GM12864 (cell line): ENCODE results near the gene CLCNKB.

ENCODE experiments used
- DNase-seq: peaks from one replicate; pipeline ENCODE4 v3.0.0-alpha.2; 2011; ENCODE audit warnings: low read depth
- H3K4me3 ChIP-seq: 2 replicates; pipeline ENCODE4 v1.5.1; 2011; ENCODE audit warnings: mild to moderate bottlenecking, low read depth, low read length, control low read depth
- TF ChIP-seq, protein P1 (sequence below): IDR thresholded peaks from 2 replicates; pipeline ENCODE4 v1.5.1; 2011; ENCODE audit warnings: low read depth, mild to moderate bottlenecking, moderate library complexity, low read length, control low read depth, inconsistent platforms; ENCODE audit errors: missing control alignments

Gene CLCNKB

DNA sequence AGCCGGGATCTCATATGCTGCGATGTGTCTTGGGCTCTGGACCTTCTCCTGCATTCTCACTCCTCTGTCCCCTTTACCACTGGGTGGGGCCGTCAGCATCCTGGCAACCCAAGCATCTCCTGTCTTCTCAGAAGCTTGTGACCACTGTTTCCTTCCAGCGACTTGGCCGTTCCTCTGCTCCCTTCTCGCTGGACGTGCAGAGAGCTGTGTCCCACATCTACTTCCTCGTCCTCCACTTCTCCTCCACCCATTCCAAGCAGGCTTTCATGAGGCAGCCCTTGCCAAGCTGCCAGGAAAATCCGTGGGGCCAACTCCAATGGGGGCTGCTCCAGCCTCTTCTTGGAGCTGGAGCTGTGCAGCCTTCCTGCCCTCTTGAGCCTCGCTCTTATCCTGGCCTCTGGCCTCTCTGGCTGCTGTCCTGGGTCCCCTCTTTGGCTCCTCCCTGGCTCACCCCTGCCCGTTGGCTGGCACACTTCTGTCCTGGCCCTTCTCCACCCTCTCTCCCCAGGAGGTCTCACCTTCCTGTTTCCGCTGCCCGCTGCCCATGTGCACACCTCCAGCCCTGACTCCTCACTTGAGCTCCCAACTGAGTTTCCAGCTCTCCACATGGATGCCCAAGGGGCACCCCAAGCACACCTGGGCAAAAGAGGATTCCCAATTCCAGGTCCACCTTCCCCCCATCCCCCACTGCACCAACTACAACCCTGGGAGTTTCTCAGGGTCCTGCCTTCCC, 21.1 kb downstream of the CLCNKB start:
- TF ChIP-seq, protein P1, sequence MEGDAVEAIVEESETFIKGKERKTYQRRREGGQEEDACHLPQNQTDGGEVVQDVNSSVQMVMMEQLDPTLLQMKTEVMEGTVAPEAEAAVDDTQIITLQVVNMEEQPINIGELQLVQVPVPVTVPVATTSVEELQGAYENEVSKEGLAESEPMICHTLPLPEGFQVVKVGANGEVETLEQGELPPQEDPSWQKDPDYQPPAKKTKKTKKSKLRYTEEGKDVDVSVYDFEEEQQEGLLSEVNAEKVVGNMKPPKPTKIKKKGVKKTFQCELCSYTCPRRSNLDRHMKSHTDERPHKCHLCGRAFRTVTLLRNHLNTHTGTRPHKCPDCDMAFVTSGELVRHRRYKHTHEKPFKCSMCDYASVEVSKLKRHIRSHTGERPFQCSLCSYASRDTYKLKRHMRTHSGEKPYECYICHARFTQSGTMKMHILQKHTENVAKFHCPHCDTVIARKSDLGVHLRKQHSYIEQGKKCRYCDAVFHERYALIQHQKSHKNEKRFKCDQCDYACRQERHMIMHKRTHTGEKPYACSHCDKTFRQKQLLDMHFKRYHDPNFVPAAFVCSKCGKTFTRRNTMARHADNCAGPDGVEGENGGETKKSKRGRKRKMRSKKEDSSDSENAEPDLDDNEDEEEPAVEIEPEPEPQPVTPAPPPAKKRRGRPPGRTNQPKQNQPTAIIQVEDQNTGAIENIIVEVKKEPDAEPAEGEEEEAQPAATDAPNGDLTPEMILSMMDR: no peak
- no peak for DNase-seq
- H3K4me3 ChIP-seq: no peak overlapping the region

DNA sequence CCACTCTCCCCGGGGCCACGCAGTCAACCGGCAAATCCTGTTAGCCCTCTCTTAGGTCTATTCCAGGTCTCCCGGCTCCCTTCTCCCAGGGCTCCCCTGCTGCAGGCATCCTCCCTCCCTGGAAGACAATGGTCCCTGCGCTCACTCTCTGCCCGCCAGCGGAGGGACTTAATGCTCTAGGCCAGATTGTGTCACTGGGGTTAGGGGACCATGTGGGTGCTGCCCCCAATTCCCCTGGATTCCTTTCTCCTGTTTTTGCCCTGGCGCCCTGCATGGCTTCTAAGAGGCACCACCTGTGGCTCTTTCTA, 21.6 kb downstream of the CLCNKB start:
- no peak for DNase-seq
- TF ChIP-seq, protein P1: no peak
- no peak overlapping the region for H3K4me3 ChIP-seq

DNA sequence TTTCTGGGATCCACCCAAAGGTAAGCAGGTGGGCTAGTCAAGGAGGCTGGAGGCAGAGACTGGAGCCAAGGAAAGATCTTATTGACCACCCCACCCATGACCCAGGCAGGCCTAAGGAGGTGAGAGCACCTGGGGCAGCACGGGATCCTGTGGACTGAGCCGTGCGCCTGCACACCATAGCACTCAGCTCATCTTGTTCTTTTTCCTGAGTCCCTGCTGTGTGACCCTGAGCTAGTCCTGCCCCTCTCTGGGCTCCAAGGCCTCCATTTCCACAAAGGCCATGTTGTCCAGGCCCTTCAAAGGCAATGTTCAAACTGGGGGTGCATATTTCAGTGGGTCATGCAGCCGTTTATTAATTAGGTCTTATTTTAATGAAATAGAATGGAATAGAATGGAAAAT, 22.7 kb downstream of the CLCNKB start:
- TF ChIP-seq, protein P1: no peak

DNA sequence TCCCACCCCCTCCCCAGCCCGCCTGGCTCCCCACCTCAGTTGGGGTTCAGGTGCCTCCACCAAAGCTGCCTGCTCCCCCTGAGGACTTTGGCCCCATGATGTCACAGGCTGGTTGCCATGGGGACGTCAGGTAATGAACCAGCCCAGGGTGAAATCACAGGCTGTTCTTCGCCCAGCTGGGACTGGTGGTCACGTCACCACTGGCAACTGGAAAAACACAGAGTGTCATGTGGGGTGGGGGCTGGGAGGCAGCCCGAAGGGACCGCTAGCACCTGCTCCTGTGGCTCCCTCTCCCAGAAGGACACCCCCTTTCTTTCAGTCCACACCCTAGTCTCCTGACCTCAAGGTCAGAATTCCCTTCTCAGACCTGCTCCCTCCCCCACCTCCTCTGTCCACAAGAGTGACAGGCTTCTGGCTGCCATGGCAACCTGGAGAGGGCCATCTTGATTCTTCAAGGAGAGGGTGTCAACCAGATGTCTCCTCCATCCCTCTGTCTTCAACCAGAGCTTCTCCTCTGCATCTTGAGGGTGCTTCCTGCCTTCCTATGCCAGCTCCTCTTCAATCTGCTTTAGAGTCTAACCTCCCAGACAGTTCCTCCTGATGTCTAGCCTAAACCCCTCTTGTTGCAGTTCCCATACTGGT, 23.7 kb downstream of the CLCNKB start:
- TF ChIP-seq, protein P1: no peak
- H3K4me3 ChIP-seq: no peak overlapping the region
- DNase-seq: no peak

More for the DNA sequence above, 22.7 kb downstream of the CLCNKB start:
- DNase-seq: no peak
- no peak overlapping the region for H3K4me3 ChIP-seq

DNA sequence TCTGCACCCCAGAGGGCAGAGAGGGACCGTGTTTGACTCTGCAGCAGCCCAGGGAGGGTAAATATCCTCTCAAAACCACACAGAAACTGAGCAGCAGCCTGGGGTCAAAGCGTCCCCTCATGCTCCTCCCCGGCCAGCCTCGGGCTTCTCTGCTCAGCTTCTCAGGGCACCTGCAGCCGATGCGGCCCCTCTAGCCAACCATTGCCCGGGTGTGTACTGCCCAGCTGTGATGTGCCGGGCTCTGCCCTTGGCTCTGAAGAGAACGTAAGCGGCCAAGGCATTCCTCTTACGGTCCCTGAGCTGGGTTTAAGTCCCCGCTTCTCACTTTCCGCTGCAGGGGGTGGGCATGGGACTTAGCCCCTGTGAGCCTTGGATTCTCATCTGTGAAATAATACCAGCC, 24.4 kb downstream of the CLCNKB start:
- DNase-seq: no peak
- no peak overlapping the region for H3K4me3 ChIP-seq
- TF ChIP-seq, protein P1: no peak

DNA sequence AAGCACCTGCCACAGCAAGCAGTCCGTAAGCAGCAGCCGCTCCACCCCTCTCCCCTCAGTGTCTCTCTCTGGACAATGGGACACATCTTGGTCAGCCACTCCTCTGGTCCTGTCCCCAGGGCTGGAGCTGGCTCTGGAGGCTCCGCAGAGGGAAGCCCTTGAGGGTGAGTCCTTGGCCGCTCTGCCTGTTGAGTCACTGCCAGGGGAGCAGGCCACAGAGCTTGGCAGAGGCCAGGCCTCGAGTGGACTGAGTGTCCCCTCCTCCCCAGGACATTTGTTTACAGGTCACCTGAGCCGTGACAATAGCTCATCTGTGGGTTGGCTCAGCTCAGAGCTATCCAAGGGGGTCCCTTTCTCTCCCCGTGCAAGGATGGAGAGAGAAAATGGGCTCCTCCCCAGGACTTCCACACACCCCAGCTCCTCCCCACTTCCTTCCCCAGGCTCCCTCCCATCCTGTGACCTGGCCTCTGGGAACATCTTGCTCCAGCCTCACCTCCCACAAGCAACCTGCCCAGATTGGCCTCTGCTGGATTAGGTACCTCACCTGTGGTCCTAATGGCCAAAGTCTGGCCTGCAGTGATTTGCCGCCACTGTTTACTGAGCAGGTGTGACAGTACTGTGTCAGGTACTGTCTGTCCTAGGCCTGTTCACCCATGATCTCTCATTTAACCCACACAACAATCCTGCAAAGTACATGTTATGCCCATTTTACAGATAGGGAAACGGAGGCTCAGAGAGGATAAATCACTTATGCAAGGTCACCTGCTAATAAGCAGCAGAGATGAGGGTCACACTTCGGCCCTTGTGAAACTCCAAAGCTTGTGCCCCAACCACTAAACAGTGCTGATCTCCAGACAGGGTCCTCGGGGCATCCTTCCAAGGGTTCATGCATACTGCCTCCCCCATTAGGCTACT, 25.0 kb downstream of the CLCNKB start:
- DNase-seq: no peak
- no peak overlapping the region for H3K4me3 ChIP-seq
- TF ChIP-seq, protein P1: no peak
